Glutamatergic neuron (in vitro differentiated cells): Measurements from ENCODE around the gene NAV3. TPM values are rescaled to one million over a fixed set of nuclear protein-coding genes. Genes with fewer than 3 reads are reported as not detected.
A peak's percentile ranks its signal among the peaks of the same experiment; 100 is the strongest.

Source experiments
- DNase-seq: peaks from one replicate; pipeline ENCODE4 v3.0.0; 2022
- H3K27ac Mint-ChIP-seq: one replicate; pipeline ENCODE4 v1.8.0; 2020; ENCODE audit warnings: mild to moderate bottlenecking, mixed read lengths, inconsistent platforms; ENCODE audit not compliant: unreplicated experiment
- H3K27me3 Mint-ChIP-seq: one replicate; pipeline ENCODE4 v1.8.0; 2020; ENCODE audit warnings: mild to moderate bottlenecking, moderate library complexity, mixed read lengths, inconsistent platforms; ENCODE audit not compliant: unreplicated experiment
- H3K36me3 Mint-ChIP-seq: one replicate; pipeline ENCODE4 v1.8.0; 2020; ENCODE audit warnings: mild to moderate bottlenecking, mixed read lengths, inconsistent platforms; ENCODE audit not compliant: unreplicated experiment
- H3K4me1 Mint-ChIP-seq: one replicate; pipeline ENCODE4 v1.8.0; 2020; ENCODE audit warnings: mild to moderate bottlenecking, low read depth, mixed read lengths, inconsistent platforms; ENCODE audit not compliant: unreplicated experiment
- H3K4me3 Mint-ChIP-seq: one replicate; pipeline ENCODE4 v1.8.0; 2020; ENCODE audit warnings: mild to moderate bottlenecking, mixed read lengths, inconsistent platforms; ENCODE audit not compliant: unreplicated experiment
- H3K9me3 Mint-ChIP-seq: one replicate; pipeline ENCODE4 v1.8.0; 2020; ENCODE audit warnings: mild to moderate bottlenecking, moderate library complexity, mixed read lengths, inconsistent platforms; ENCODE audit not compliant: unreplicated experiment
- total RNA-seq: library from RNA; stranded (reverse); fragmentation: NEBNext Ultra II Directional; extraction: Animal tissue kit (Norgen Biotek cat#: 25700); gene quantifications from one replicate; pipeline ENCODE4 v1.2.1, GENCODE V29; 2021; ENCODE audit not compliant: unreplicated experiment
- TF ChIP-seq, protein P1 (sequence below): fragments of 200-600 bp; sonication (generic); IDR thresholded peaks from one replicate; pipeline ENCODE4 v1.5.0; 2021; ENCODE audit not compliant: partially characterized antibody, unreplicated experiment

Gene NAV3
- total RNA-seq, 1 donor from 2014 or later: 13.6 TPM

DNA sequence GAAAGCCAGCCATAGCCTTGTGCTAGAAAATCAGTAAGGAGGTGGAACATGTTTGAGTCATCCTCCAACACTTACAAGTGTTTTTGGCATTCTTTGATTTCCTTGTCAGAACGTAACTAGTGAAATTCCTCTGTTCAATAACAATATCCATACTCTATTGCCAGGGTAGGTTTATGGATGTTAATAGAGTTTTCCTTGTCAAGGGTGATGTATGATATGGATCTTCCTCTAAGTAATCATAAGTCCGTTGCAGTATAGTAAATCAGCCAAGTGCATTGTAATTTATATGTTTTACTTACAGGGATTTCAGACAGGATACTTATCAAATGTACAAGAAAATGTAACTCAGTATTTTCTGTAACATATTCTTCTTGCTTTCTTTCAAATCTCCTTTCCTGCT is 19.4 kb downstream of the NAV3 start:
- Mint-ChIP-seq H3K4me1 (peaks cover 10% of the 10 kb centered on the region), H3K27me3 (no peaks in the 10 kb centered on the region), H3K4me3 (no peak overlapping the region), H3K27ac (no peak overlapping the region), H3K36me3 (no peaks in the 10 kb centered on the region), H3K9me3 (no peaks in the 10 kb centered on the region)
- DNase-seq: no peak
- TF ChIP-seq, protein P1, sequence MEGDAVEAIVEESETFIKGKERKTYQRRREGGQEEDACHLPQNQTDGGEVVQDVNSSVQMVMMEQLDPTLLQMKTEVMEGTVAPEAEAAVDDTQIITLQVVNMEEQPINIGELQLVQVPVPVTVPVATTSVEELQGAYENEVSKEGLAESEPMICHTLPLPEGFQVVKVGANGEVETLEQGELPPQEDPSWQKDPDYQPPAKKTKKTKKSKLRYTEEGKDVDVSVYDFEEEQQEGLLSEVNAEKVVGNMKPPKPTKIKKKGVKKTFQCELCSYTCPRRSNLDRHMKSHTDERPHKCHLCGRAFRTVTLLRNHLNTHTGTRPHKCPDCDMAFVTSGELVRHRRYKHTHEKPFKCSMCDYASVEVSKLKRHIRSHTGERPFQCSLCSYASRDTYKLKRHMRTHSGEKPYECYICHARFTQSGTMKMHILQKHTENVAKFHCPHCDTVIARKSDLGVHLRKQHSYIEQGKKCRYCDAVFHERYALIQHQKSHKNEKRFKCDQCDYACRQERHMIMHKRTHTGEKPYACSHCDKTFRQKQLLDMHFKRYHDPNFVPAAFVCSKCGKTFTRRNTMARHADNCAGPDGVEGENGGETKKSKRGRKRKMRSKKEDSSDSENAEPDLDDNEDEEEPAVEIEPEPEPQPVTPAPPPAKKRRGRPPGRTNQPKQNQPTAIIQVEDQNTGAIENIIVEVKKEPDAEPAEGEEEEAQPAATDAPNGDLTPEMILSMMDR: no peak

DNA sequence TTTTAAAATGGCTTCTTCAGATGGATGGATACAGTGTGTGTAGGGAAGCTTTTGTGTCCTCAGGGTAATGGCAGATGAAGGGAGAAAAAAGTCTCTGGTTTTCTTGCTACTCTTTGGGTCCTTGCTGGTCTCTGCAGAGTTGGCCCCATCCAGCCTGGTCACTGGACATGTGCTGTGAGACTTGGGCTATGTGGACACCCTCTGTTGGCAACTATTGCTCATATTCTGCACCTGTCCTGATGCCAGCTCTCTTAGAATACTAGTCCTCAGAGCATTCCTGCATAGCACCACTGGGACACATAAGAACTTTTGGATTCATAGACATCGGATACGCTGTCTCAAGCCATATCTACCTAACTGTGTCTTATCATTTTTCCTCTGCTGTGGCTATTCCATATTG is 20.0 kb downstream of the NAV3 start:
- no peak overlapping the region for H3K27ac Mint-ChIP-seq
- H3K36me3 Mint-ChIP-seq: no peaks in the 10 kb centered on the region
- H3K27me3 Mint-ChIP-seq: no peaks in the 10 kb centered on the region
- no peak for DNase-seq
- peaks cover 11% of the 10 kb centered on the region for H3K4me1 Mint-ChIP-seq
- TF ChIP-seq, protein P1: no peak
- no peak overlapping the region for H3K4me3 Mint-ChIP-seq
- H3K9me3 Mint-ChIP-seq: no peaks in the 10 kb centered on the region

DNA sequence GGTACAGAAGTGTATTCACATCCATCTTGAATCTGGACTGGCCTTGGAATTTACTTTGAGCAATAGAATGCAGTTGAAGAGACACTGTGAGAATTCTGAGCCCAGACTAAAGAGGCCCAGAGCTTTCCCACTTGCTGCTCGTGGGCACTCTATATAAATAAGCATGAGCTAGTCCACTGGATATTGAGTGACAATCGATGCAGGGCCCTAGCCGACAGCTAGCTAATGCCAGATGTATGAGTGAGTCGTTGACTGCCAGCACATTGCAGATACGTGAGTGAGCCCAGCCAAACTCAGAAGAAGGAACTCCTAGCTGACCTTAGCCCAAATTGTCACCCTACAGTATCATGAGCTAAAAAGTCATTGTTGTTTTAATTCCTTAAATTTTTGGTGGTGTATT is 24.9 kb downstream of the NAV3 start:
- TF ChIP-seq, protein P1: no peak
- H3K9me3 Mint-ChIP-seq: no peaks in the 10 kb centered on the region
- H3K4me3 Mint-ChIP-seq: no peak overlapping the region
- H3K4me1 Mint-ChIP-seq: peaks cover 10% of the 10 kb centered on the region
- no peaks in the 10 kb centered on the region for H3K36me3 Mint-ChIP-seq
- no peaks in the 10 kb centered on the region for H3K27me3 Mint-ChIP-seq
- DNase-seq: peak; percentile 20
- H3K27ac Mint-ChIP-seq: no peak overlapping the region

DNA sequence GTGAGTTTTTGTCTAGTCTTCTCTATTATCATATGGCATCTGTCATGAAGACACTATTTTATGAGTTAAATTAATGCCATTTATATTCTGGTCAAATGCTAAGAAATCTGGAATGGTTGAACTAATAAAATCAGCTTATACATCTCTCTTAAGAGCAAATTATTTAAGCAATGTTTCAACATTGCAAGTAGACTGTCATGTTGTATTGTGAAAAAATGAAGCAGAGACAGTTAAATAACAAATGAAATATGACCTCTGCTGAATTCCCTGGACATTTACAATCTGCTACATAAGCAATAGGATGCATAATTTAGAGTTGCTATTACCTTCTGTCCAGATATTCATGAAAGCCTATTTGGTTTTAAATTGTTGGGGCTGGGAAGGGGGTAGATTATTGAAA is 30.6 kb downstream of the NAV3 start:
- H3K9me3 Mint-ChIP-seq: no peaks in the 10 kb centered on the region
- no peak for DNase-seq
- no peaks in the 10 kb centered on the region for H3K27me3 Mint-ChIP-seq
- no peaks in the 10 kb centered on the region for H3K36me3 Mint-ChIP-seq
- peak overlapping the region; percentile 81 for H3K27ac Mint-ChIP-seq
- TF ChIP-seq, protein P1: no peak
- H3K4me3 Mint-ChIP-seq: peak overlapping the region; percentile 50
- peaks cover 21% of the 10 kb centered on the region for H3K4me1 Mint-ChIP-seq

DNA sequence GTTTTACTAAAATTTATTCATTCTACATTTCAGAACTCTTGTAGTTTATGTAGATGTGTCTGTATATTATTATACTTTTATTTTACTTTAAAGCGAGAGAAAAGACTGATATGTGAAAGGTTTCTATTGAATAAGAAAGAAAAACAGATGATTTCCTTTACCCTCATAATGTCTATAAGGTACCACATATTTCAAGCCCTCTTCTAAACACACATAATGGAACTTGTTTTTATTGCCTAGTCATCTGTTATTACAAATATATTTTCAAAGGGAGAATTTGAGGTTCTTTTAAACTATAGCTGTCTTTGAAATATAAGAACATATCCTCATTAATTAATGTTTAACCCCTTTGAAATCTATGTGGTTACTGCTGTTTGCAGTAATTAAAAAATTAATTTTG is 34.5 kb downstream of the NAV3 start:
- peaks cover 2% of the 10 kb centered on the region for H3K27me3 Mint-ChIP-seq
- no peaks in the 10 kb centered on the region for H3K9me3 Mint-ChIP-seq
- H3K4me3 Mint-ChIP-seq: no peak overlapping the region
- no peak for DNase-seq
- H3K27ac Mint-ChIP-seq: no peak overlapping the region
- no peaks in the 10 kb centered on the region for H3K36me3 Mint-ChIP-seq
- H3K4me1 Mint-ChIP-seq: peaks cover 14% of the 10 kb centered on the region
- TF ChIP-seq, protein P1: no peak
